Activated CD8-positive, alpha-beta memory T cell treated with anti-CD3 and anti-CD28 coated beads, Interleukin-2, amount 10 ng/mL, durations not matched to agents 7 days and 5 days (primary cell): ENCODE data around the gene RHEB. TPM values are rescaled to one million over a fixed set of nuclear protein-coding genes. Genes with fewer than 3 reads are reported as not detected.
"Not testable (repeated sequence)": the region's sequence is repeated elsewhere in the genome, so short reads cannot be mapped to it uniquely, and the experiment has no call there.

ENCODE experiments used
- ATAC-seq: fragments of 150-1000 bp; cut with Tn5 transposase; one replicate; pipeline ENCODE4 v1.10.0; 2021; ENCODE audit warnings: moderate library complexity
- CTCF ChIA-PET: fragments of 350-600 bp; sonication (Branson Sonifier 250); formaldehyde crosslinking; loops from one replicate; lab custom pipeline; 2021; ENCODE audit warnings: antibody characterized with exemption; lab: Charles Lee
- DNase-seq: peaks from one replicate; pipeline ENCODE4 v3.0.0-alpha.2; 2020
- H3K27ac Mint-ChIP-seq: one replicate; pipeline ENCODE4 v1.8.0; 2021; ENCODE audit warnings: mild to moderate bottlenecking, mixed read lengths
- H3K27me3 Mint-ChIP-seq: one replicate; pipeline ENCODE4 v1.8.0; 2021; ENCODE audit warnings: mixed read lengths
- H3K36me3 Mint-ChIP-seq: one replicate; pipeline ENCODE4 v1.8.0; 2021; ENCODE audit warnings: mild to moderate bottlenecking, mixed read lengths
- H3K4me1 Mint-ChIP-seq: one replicate; pipeline ENCODE4 v1.8.0; 2021; ENCODE audit warnings: mixed read lengths
- H3K4me3 Mint-ChIP-seq: one replicate; pipeline ENCODE4 v1.8.0; 2021; ENCODE audit warnings: mild to moderate bottlenecking, moderate library complexity, mixed read lengths
- H3K9me3 Mint-ChIP-seq: one replicate; pipeline ENCODE4 v1.8.0; 2022; ENCODE audit warnings: low read depth, mixed read lengths
- total RNA-seq, 2 experiments: library from RNA; stranded (reverse); gene quantifications; one replicate each; pipeline ENCODE4 v1.2.3, GENCODE V29; 2021

The RHEB gene
- total RNA-seq, 2 experiments from 2014 or later, result 66.2 to 73.0 TPM

GRCh38 chr7:151544183-151544582 lies 24.5 kb upstream of the RHEB start:
- Mint-ChIP-seq H3K36me3 (no peaks in the 10 kb centered on the region), H3K27me3 (peaks cover 62% of the 10 kb centered on the region), H3K27ac (no peak overlapping the region), H3K4me1 (no peaks in the 10 kb centered on the region), H3K4me3 (no peak overlapping the region), H3K9me3 (no peaks in the 10 kb centered on the region)
- ATAC-seq (no peak), DNase-seq (no peak)
- CTCF ChIA-PET, result interaction anchor here (0.8 kb wide), 1 partner anchor 10 kb away, joined by 3 read pairs; no protein-coding TSS in a partner anchor

GRCh38 chr7:151542606-151543130 lies 23.0 kb upstream of the RHEB start:
- Mint-ChIP-seq H3K9me3 (no peaks in the 10 kb centered on the region), H3K27me3 (peaks cover 68% of the 10 kb centered on the region), H3K4me3 (no peak overlapping the region), H3K27ac (no peak overlapping the region), H3K4me1 (peaks cover 2% of the 10 kb centered on the region), H3K36me3 (no peaks in the 10 kb centered on the region)
- ATAC-seq, result no peak
- DNase-seq, result no peak
- CTCF ChIA-PET, result interaction anchor here (0.7 kb wide), 1 partner anchor 44 kb away, joined by 3 read pairs; no protein-coding TSS in a partner anchor

GRCh38 chr7:151541709-151542499 lies 22.2 kb upstream of the RHEB start:
- H3K4me3 Mint-ChIP-seq, result no peak overlapping the region
- CTCF ChIA-PET, result interaction anchor here (0.7 kb wide), 1 partner anchor 44 kb away, joined by 3 read pairs; no protein-coding TSS in a partner anchor

GRCh38 chr7:151540146-151540545 lies 20.5 kb upstream of the RHEB start:
- Mint-ChIP-seq H3K4me1 (peaks cover 4% of the 10 kb centered on the region), H3K27ac (no peak overlapping the region), H3K36me3 (no peaks in the 10 kb centered on the region), H3K9me3 (no peaks in the 10 kb centered on the region), H3K27me3 (peaks cover 68% of the 10 kb centered on the region), H3K4me3 (no peak overlapping the region)
- DNase-seq, result no peak
- ATAC-seq, result no peak
- CTCF ChIA-PET, result no interaction called here

More at GRCh38 chr7:151541709-151542499, 22.2 kb upstream of the RHEB start:
- H3K36me3 Mint-ChIP-seq, result no peaks in the 10 kb centered on the region
- ATAC-seq, result no peak
- H3K4me1 Mint-ChIP-seq, result peaks cover 2% of the 10 kb centered on the region
- DNase-seq, result no peak
- no peak overlapping the region for H3K27ac Mint-ChIP-seq
- peaks cover 72% of the 10 kb centered on the region for H3K27me3 Mint-ChIP-seq
- H3K9me3 Mint-ChIP-seq, result no peaks in the 10 kb centered on the region

- CTCF ChIA-PET, result interaction anchor here (1.2 to 1.4 kb wide), 3 partner anchors 12 to 90 kb away, joined by 3 to 7 read pairs (median 4); no protein-coding TSS in a partner anchor
- peaks cover 62% of the 10 kb centered on the region for H3K27me3 Mint-ChIP-seq
- ATAC-seq, result no peak
Measured at GRCh38 chr7:151539088-151539671, 19.5 kb upstream of the RHEB start.

GRCh38 chr7:151537818-151538561 lies 18.3 kb upstream of the RHEB start:
- Mint-ChIP-seq H3K27me3 (peaks cover 54% of the 10 kb centered on the region), H3K4me3 (no peak overlapping the region), H3K4me1 (peaks cover 4% of the 10 kb centered on the region), H3K36me3 (no peaks in the 10 kb centered on the region), H3K27ac (no peak overlapping the region), H3K9me3 (no peaks in the 10 kb centered on the region)
- DNase-seq, result no peak
- no peak for ATAC-seq
- CTCF ChIA-PET, result interaction anchor here (1.2 to 1.4 kb wide), 3 partner anchors 11 to 89 kb away, joined by 3 to 7 read pairs (median 4); no protein-coding TSS in a partner anchor

More at GRCh38 chr7:151539088-151539671, 19.5 kb upstream of the RHEB start:
- Mint-ChIP-seq H3K4me3 (no peak overlapping the region), H3K27ac (no peak overlapping the region), H3K9me3 (no peaks in the 10 kb centered on the region), H3K36me3 (no peaks in the 10 kb centered on the region), H3K4me1 (peaks cover 4% of the 10 kb centered on the region)
- no peak for DNase-seq

GRCh38 chr7:151536178-151536577 lies 16.5 kb upstream of the RHEB start:
- H3K36me3 Mint-ChIP-seq, CTCF ChIA-PET, H3K4me3 Mint-ChIP-seq, H3K4me1 Mint-ChIP-seq, H3K9me3 Mint-ChIP-seq, ATAC-seq, H3K27ac Mint-ChIP-seq, DNase-seq: not testable (repeated sequence)
- H3K27me3 Mint-ChIP-seq, result peaks cover 40% of the 10 kb centered on the region

GRCh38 chr7:151529842-151530241 lies 10.1 kb upstream of the RHEB start:
- no peak for DNase-seq
- peaks cover 4% of the 10 kb centered on the region for H3K9me3 Mint-ChIP-seq

GRCh38 chr7:151524845-151525244 lies 5.2 kb upstream of the RHEB start:
- no peak for DNase-seq
- H3K27me3 Mint-ChIP-seq, result peaks cover 16% of the 10 kb centered on the region
- no peak for ATAC-seq
- peaks cover 7% of the 10 kb centered on the region for H3K4me1 Mint-ChIP-seq
- CTCF ChIA-PET, result no interaction called here
- H3K4me3 Mint-ChIP-seq, result no peak overlapping the region
- peaks cover 2% of the 10 kb centered on the region for H3K36me3 Mint-ChIP-seq
- H3K9me3 Mint-ChIP-seq, result peaks cover 2% of the 10 kb centered on the region
- H3K27ac Mint-ChIP-seq, result no peak overlapping the region

More at GRCh38 chr7:151529842-151530241, 10.1 kb upstream of the RHEB start:
- CTCF ChIA-PET, result no interaction called here
- Mint-ChIP-seq H3K4me1 (no peaks in the 10 kb centered on the region), H3K27ac (no peak overlapping the region), H3K4me3 (no peak overlapping the region), H3K27me3 (peaks cover 15% of the 10 kb centered on the region), H3K36me3 (peaks cover 5% of the 10 kb centered on the region)
- no peak for ATAC-seq

GRCh38 chr7:151524331-151524730 lies 4.6 kb upstream of the RHEB start:
- ATAC-seq (no peak), DNase-seq (no peak)
- Mint-ChIP-seq H3K4me3 (no peak overlapping the region), H3K27ac (no peak overlapping the region), H3K9me3 (peaks cover 2% of the 10 kb centered on the region), H3K27me3 (peaks cover 16% of the 10 kb centered on the region), H3K36me3 (peaks cover 2% of the 10 kb centered on the region), H3K4me1 (peaks cover 7% of the 10 kb centered on the region)
- CTCF ChIA-PET, result no interaction called here

- Mint-ChIP-seq H3K4me3 (peak overlapping the region; percentile 95), H3K36me3 (peaks cover 12% of the 10 kb centered on the region), H3K9me3 (no peaks in the 10 kb centered on the region), H3K27me3 (peaks cover 8% of the 10 kb centered on the region), H3K27ac (peak overlapping the region; percentile 95), H3K4me1 (peaks cover 32% of the 10 kb centered on the region)
- DNase-seq, result peak; percentile 64
- ATAC-seq, result peak; percentile 2
- CTCF ChIA-PET, result interaction anchor here (0.9 to 1.9 kb wide), 4 partner anchors 72 to 263 kb away, joined by 3 to 9 read pairs (median 4); no protein-coding TSS in a partner anchor
Measured at GRCh38 chr7:151520419-151521261, 945 bp upstream of the RHEB start.
